ENCODE data around the gene OCRL.

DNA sequence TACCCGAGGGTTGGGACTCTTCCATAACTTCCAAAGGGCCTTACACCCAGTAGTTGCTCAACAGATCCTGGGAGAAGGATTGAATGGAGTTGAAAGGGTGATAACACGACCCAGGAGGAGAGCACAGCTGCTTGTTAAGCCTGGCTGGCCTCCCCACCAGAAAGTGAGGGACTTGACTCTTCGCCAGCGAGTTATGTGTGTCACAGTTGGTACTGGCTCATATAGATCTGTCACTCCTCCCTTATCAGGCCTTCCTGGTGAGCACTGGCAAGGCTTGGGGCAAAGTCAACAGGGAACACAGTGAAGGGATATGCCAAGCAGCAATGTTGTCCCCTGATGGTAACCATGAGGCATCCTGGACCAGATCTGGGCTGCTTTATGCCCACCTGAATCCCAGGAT is 78.9 kb downstream of the OCRL start:
- TF ChIP-seq GATA2 (IDR thresholded peaks at IDR 0.05; ENCODE audit: low read depth, low read length) (no peak), GATA3 (IDR thresholded peaks at IDR 0.05; ENCODE audit: low read depth, low read length) (no peak)
